Astrocyte (in vitro differentiated cells and primary cell): Measurements from ENCODE around the gene SRRM4. TPM values are rescaled to one million over a fixed set of nuclear protein-coding genes. Genes with fewer than 3 reads are reported as not detected.

Source experiments
- DNase-seq: peaks from one replicate; pipeline ENCODE4 v3.0.0-alpha.2; 2010; ENCODE audit warnings: low read depth
- FAIRE-seq: peaks from 2 replicates; lab custom pipeline; 2011; peaks lifted over from hg19 to GRCh38; lab: Jason Lieb, UNC
- H2AFZ ChIP-seq: 2 replicates; pipeline ENCODE4 v1.6.0; 2012; ENCODE audit warnings: low read depth, low read length, inconsistent platforms
- H3K27ac ChIP-seq: 2 replicates; pipeline ENCODE4 v1.5.1; 2011; ENCODE audit warnings: low read depth, low read length, inconsistent platforms
- H3K27me3 ChIP-seq: 2 replicates; pipeline ENCODE4 v1.6.0; 2011; ENCODE audit warnings: low read length, inconsistent platforms; ENCODE audit not compliant: insufficient read depth
- H3K36me3 ChIP-seq: 2 replicates; pipeline ENCODE4 v1.5.1; 2011; ENCODE audit warnings: low read length, inconsistent platforms; ENCODE audit not compliant: insufficient read depth
- H3K4me1 ChIP-seq: 2 replicates; pipeline ENCODE4 v1.5.1; 2011; ENCODE audit warnings: low read length, inconsistent platforms; ENCODE audit not compliant: insufficient read depth
- H3K4me2 ChIP-seq: 2 replicates; pipeline ENCODE4 v1.6.0; 2012; ENCODE audit warnings: low read length, inconsistent platforms
- H3K4me3 ChIP-seq: 2 replicates; pipeline ENCODE4 v1.5.1; 2011; ENCODE audit warnings: low read depth, mild to moderate bottlenecking, low read length, inconsistent platforms; ENCODE audit not compliant: insufficient read depth
- H3K79me2 ChIP-seq: 2 replicates; pipeline ENCODE4 v1.6.0; 2012; ENCODE audit warnings: mild to moderate bottlenecking, low read length, inconsistent platforms; ENCODE audit not compliant: insufficient read depth
- H3K9ac ChIP-seq: 2 replicates; pipeline ENCODE4 v1.6.0; 2012; ENCODE audit warnings: mild to moderate bottlenecking, low read length, inconsistent platforms
- H3K9me3 ChIP-seq: 2 replicates; pipeline ENCODE4 v1.5.1; 2012; ENCODE audit warnings: low read depth, mild to moderate bottlenecking, low read length, inconsistent platforms; ENCODE audit not compliant: insufficient read depth
- H4K20me1 ChIP-seq: 2 replicates; pipeline ENCODE4 v1.6.0; 2012; ENCODE audit warnings: low read length, inconsistent platforms; ENCODE audit not compliant: insufficient read depth
- H3K27ac Mint-ChIP-seq: one replicate; pipeline ENCODE4 v1.8.0; 2021; ENCODE audit warnings: mild to moderate bottlenecking, mixed read lengths; ENCODE audit not compliant: unreplicated experiment
- H3K27me3 Mint-ChIP-seq: one replicate; pipeline ENCODE4 v1.8.0; 2021; ENCODE audit warnings: low read depth, mixed read lengths; ENCODE audit not compliant: unreplicated experiment
- H3K36me3 Mint-ChIP-seq: one replicate; pipeline ENCODE4 v1.8.0; 2021; ENCODE audit warnings: low read depth, mixed read lengths; ENCODE audit not compliant: unreplicated experiment
- H3K4me1 Mint-ChIP-seq: one replicate; pipeline ENCODE4 v1.8.0; 2021; ENCODE audit warnings: low read depth, mixed read lengths; ENCODE audit not compliant: unreplicated experiment
- H3K4me3 Mint-ChIP-seq: one replicate; pipeline ENCODE4 v1.8.0; 2021; ENCODE audit warnings: mild to moderate bottlenecking, moderate library complexity, mixed read lengths; ENCODE audit not compliant: unreplicated experiment
- H3K9me3 Mint-ChIP-seq: one replicate; pipeline ENCODE4 v1.8.0; 2021; ENCODE audit warnings: mild to moderate bottlenecking, mixed read lengths; ENCODE audit not compliant: unreplicated experiment
- CTCF ChIP-seq: IDR thresholded peaks from 2 replicates; pipeline ENCODE4 v1.5.1; 2011; ENCODE audit warnings: low read depth, mild to moderate bottlenecking, inconsistent platforms, low read length, moderate library complexity; ENCODE audit not compliant: insufficient read depth
- EZH2 ChIP-seq: IDR thresholded peaks from 2 replicates; pipeline ENCODE4 v1.6.1; 2012; ENCODE audit warnings: mild to moderate bottlenecking, low read length, inconsistent platforms; ENCODE audit not compliant: insufficient read depth
- total RNA-seq: library from RNA; stranded (reverse); gene quantifications from 2 replicates; pipeline ENCODE4 v1.2.1, GENCODE V29; 2021

The SRRM4 gene
- total RNA-seq, 1 donor from 2014 or later, result 0.30 TPM

DNA sequence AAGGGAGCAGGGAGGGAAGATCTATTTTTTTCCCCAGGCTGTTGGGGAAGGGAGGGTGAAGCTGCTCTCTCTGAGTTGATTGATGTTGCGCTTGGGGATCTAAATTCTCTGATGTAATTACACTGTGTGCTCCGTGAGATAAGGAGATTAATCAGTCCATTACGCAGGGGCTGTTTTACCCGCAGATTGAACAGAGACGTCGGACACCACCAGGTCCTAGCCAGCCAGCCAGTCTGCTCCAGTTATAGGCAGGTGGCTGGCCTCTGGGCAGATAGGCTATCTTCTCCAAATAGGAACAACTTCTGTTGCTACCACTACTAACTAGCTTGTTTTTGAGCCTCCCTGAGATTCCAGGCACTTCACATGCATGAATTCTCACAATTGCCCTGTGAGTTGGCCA is 91.1 kb downstream of the SRRM4 start:
- no peak for DNase-seq
- no peaks in the 10 kb centered on the region for H3K4me1 ChIP-seq
- Mint-ChIP-seq H3K4me3 (no peak overlapping the region), H3K9me3 (no peaks in the 10 kb centered on the region), H3K27me3 (peaks cover 27% of the 10 kb centered on the region), H3K27ac (no peak overlapping the region), H3K36me3 (no peaks in the 10 kb centered on the region), H3K4me1 (no peaks in the 10 kb centered on the region)
- no peak for FAIRE-seq
- H3K79me2 ChIP-seq, result no peaks in the 10 kb centered on the region
- H2AFZ ChIP-seq, result no peak overlapping the region
- H3K36me3 ChIP-seq, result no peaks in the 10 kb centered on the region
- H4K20me1 ChIP-seq, result no peaks in the 10 kb centered on the region
- H3K27me3 ChIP-seq, result no peaks in the 10 kb centered on the region
- no peak overlapping the region for H3K27ac ChIP-seq
- no peak overlapping the region for H3K9ac ChIP-seq
- no peak overlapping the region for H3K4me3 ChIP-seq
- TF ChIP-seq EZH2 (no peak), CTCF (no peak)
- no peak overlapping the region for H3K4me2 ChIP-seq
- no peaks in the 10 kb centered on the region for H3K9me3 ChIP-seq

DNA sequence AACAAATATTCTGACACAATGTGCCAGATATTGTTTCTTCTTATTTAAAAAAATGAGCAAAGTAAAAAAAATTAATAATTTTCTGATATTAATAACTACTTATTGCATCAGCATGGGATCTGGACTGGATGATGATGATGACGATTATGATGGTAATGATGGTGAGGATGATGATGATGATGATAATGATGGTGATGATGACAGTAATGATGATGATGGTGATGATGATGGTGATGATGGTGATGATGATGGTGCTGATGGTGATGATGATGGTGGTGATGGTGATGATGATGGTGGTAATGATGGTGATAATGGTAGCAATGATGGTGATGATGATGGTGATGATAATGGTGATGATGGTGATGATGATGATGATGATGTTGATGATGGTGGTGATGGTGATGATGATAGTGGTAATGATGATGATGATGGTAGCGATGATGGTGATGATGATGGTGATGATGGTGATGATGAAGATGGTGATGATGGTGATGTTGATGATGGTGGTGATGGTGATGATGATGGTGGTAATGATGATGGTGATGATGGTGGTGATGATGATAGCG is 94.0 kb downstream of the SRRM4 start:
- Histone ChIP-seq H3K27ac (no peak overlapping the region), H3K9ac (no peak overlapping the region), H4K20me1 (no peaks in the 10 kb centered on the region), H3K27me3 (no peaks in the 10 kb centered on the region), H3K79me2 (no peaks in the 10 kb centered on the region), H3K4me1 (no peaks in the 10 kb centered on the region), H3K4me2 (no peak overlapping the region), H2AFZ (no peak overlapping the region), H3K4me3 (no peak overlapping the region), H3K36me3 (no peaks in the 10 kb centered on the region), H3K9me3 (peaks cover 4% of the 10 kb centered on the region)
- Mint-ChIP-seq H3K4me1 (no peaks in the 10 kb centered on the region), H3K27me3 (peaks cover 16% of the 10 kb centered on the region), H3K4me3 (no peak overlapping the region), H3K36me3 (no peaks in the 10 kb centered on the region), H3K27ac (no peak overlapping the region), H3K9me3 (no peaks in the 10 kb centered on the region)
- FAIRE-seq (peak; percentile 72), DNase-seq (no peak)
- TF ChIP-seq CTCF, result no peak
- TF ChIP-seq EZH2, result no peak

DNA sequence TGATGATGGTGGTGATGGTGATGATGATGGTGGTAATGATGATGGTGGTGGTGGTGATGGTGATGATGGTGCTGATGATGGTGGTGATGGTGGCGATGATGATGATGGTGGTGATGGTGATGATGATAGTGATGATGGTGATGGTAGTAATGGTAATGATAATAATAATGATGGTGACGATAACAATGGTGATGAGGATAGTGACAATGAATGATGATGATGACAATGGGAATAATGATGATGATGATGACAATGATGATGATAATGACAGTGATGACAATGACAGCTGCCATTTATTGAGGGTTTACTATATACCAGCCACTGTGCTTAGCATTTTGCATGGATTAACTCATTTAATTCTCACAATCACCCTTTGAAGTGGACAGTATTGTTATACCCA is 94.6 kb downstream of the SRRM4 start:
- Mint-ChIP-seq H3K4me1 (no peaks in the 10 kb centered on the region), H3K36me3 (no peaks in the 10 kb centered on the region), H3K27me3 (peaks cover 16% of the 10 kb centered on the region), H3K4me3 (no peak overlapping the region), H3K9me3 (no peaks in the 10 kb centered on the region), H3K27ac (no peak overlapping the region)
- Histone ChIP-seq H3K27me3 (no peaks in the 10 kb centered on the region), H3K4me2 (no peak overlapping the region), H3K4me1 (no peaks in the 10 kb centered on the region), H3K36me3 (no peaks in the 10 kb centered on the region), H4K20me1 (no peaks in the 10 kb centered on the region), H3K9me3 (peaks cover 4% of the 10 kb centered on the region), H2AFZ (no peak overlapping the region), H3K9ac (no peak overlapping the region), H3K27ac (no peak overlapping the region), H3K79me2 (no peaks in the 10 kb centered on the region), H3K4me3 (no peak overlapping the region)
- TF ChIP-seq CTCF, result no peak
- no peak for TF ChIP-seq EZH2
- DNase-seq, result no peak
- FAIRE-seq, result no peak
